ENCODE results near the gene TBX6.

The TBX6 gene

DNA sequence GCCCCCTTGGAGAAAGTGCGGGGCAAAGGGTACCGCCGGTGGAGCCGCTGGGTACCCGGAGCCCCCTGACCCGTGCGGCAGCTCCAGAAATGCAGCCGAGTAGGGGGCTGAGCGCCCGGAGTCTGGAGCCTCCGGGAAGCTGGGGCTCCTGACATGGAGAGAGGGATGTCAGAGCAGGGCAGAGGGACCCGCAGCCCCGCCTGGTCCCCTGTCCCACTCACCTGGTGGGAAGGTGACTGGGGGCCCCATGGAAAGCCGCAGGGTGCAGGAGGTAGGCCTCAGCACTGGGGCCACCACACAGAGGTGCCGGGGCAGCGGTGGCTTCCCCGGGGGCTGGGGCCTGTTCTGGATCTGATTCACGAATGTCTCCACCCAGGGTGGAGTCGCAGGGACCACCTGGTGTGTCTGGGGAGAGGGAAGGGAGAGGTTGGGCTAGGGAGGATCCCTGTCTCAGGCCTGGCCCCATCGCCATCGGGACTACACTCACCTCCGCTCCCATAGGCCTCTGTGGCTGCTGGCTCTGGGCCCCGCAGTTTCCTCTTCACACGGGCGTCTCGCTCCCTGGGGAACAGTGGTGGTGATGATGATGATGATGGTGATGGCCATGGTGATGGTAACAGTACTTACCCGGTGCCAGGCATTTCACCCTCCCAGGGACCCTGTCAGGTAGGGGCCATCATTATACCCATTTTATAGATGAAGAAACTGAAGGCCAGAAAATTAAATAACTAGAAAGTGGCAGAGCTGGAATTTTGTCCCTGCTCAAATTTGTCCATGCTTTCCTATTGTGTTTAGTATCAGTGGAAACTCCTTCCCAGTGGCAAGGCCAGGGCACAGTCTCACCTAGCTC, 5.2 kb downstream of the TBX6 start:
- no peak for FAIRE-seq

DNA sequence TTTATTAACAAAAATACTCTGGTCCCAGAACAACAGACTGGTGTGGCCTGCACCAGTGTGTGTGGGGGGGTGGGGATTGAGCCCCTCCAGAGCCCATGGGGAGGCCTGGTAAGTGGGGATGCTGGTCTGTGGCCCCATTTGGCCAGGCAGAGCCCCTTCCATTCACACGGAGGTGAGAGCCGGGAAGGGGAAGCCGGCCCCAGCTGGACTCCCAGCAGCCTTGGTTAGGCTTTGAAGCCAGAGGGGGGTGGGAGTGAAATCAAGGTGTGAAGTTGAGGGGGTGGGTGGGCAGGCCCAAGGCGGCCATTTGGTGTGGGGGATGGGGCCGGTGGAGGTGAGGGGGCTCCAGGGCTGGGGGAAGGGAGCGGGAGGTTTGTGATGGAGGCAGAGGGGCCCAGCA, 5.9 kb downstream of the TBX6 start:
- FAIRE-seq = no peak

DNA sequence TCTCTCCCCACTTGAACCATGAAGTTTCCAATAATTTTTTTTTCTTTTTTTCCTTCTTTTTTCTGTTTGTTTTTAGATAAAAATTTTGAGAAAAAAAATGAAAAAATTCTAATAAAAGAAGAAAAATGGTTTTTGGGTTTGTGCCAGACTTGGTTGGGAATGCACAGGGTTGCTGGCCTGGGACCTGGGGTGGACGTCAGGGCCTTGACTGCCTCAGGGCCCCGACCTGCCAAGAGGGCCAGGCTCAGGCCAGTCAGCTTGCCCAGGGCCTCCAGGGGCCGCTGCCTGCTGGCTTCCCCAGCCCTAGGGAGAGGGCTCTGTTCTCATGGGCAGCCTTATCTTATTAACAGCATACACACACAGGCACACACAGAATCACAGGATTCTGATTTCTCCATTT, 6.5 kb downstream of the TBX6 start:
- FAIRE-seq = no peak

DNA sequence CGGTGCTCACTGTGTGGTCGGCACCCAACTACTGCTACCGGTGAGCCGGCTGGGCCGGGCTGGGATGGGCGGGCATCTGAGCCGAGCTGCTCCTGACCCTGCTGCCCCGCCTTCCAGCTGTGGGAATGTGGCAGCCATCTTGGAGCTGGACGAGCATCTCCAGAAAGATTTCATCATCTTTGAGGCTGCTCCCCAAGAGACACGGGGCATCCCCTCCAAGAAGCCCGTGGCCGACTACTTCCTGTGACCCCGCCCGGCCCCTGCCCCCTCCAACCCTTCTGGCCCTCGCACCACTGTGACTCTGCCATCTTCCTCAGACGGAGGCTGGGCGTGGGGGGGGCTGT, 6.9 kb downstream of the TBX6 start:
- no peak for FAIRE-seq

DNA sequence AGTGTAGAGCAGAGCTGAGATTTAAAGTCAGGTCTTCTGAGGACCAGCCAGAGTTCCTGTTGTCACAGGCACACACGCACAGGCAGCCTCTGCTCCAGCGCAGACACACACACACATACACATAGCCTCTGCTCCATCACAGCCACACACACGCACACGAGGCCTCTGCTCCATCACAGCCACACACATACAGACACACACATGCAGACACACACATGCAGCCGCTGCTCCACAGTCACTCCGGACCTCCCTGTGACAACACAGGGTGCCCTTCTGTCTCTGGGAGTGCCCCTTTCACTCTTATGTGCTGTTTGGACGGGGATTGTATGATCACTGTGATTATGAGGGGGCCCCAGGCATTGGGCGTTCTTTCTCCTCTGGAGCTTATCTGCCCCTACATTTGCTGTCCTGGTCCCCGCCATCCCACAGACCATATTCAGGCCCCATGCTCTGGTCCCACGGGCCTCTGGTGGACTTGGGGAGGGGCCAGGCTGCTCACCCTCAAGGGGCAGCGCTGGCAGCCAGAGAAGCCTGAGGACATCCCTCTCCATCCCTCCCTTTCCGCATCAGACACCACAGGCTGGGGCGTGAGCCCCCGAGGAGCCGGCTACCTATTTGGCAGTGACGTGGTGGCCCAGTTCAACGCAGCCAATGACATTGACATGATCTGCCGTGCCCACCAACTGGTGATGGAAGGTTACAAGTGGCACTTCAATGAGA, 7.5 kb downstream of the TBX6 start:
- FAIRE-seq = no peak

DNA sequence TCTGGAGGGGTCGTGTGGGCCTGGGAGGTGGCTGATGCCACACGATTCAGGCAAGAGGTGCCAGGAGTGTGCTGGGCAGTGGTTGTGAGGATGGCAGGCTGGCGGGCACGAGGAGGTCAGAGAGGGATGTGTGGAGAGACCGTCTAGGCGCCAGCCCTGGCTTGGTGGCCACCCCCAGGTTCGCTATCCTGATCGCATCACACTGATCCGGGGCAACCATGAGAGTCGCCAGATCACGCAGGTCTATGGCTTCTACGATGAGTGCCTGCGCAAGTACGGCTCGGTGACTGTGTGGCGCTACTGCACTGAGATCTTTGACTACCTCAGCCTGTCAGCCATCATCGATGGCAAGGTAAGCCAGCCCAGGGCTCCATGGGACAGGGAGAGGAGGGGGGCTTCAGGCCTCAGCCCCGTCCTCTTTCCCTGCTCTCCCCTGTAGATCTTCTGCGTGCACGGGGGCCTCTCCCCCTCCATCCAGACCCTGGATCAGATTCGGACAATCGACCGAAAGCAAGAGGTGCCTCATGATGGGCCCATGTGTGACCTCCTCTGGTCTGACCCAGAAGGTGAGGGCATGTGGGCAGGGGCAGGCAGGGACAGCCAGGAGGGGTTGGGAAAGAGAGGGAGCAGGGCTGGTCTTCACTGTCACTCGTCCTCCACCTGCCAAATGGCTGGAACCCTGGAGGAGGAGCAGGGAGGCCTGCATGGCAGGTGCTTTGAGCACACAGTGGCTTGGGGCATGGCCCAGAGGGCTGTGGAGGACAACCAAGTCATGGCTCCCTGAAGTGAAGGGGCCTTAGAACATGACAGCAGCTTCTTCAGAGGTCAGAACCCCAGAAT, 8.3 kb downstream of the TBX6 start:
- FAIRE-seq = no peak

DNA sequence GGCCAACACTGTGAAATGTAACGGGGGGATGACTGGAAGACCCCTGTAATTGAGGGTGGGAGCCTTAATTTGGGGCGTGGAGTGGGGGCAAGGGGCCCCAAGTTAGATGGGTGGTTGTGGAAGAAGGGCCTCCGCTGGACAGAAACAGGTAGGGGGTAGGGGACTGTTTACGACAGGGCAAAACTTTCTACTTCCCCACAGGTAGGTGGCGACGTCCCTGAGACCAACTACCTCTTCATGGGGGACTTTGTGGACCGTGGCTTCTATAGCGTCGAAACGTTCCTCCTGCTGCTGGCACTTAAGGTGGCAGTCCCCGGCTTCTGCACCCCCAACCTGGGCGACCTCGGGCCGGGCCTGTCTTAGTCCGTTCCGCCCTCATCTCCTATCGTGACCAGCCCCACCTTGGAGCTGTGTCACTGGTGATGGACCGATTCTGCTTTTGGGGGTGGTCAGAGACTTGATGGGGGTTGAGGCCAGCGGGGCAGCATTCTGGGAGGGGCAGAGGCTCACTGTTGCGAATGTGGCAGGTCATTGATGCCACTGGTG, 9.1 kb downstream of the TBX6 start:
- no peak for FAIRE-seq

DNA sequence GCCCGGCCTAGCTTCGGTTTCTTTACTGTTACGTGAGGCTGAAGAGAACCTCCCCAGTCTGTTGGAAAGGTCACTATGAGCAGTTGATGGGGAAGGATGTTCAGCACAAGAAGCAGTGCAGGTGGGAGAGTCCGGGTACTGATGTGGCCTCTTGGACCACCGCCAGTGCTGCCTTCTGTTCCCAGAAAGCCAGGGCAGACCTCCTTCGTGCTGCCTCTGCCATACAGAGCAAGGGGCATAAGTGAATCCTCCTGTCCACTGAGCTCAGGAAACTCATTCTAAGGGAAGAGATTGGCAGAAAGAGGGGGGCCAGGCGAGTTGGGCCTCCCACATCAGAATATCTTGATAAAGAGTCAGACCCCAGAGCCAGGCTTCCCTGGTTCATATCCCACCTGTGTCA, 12.2 kb downstream of the TBX6 start:
- FAIRE-seq = no peak

DNA sequence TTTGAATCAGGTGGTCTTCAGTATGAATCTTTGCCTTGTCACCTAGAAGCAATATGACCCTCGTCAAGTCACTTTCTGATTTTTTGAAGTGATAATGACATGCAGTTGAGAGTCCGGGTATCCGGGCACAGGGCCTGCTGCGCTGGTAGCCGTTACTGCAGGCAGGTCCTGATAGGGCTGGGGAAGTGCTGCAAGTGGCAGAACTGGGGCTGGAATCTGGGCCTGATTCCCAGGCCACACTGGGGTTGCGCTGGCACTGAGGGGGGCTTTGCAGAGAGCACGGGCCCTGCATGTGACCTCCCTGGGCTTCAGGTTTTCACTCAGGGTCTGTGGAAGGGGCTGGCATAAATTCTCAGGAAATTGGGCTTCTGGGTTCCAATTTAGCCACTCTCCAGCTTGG, 13.0 kb downstream of the TBX6 start:
- no peak for FAIRE-seq

DNA sequence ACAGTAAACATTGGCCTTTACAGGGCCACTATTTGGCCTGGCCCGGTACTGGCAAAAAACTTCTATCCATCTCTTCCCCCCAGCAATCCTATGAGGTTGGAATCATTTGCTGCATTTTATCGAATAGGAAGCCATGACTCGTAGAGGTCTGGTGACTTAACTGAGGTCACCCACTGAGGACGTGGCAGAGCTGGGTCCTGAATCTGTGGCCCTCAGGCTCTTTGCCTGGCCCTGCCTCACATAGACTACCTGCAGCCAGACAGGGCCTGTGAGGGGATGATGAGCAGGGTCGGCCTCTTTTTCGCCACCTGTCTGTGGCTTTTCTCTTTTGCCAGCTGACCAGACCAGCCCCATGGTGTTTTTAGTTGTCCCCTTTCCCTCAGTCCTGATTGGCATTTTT, 14.1 kb downstream of the TBX6 start:
- FAIRE-seq = no peak

DNA sequence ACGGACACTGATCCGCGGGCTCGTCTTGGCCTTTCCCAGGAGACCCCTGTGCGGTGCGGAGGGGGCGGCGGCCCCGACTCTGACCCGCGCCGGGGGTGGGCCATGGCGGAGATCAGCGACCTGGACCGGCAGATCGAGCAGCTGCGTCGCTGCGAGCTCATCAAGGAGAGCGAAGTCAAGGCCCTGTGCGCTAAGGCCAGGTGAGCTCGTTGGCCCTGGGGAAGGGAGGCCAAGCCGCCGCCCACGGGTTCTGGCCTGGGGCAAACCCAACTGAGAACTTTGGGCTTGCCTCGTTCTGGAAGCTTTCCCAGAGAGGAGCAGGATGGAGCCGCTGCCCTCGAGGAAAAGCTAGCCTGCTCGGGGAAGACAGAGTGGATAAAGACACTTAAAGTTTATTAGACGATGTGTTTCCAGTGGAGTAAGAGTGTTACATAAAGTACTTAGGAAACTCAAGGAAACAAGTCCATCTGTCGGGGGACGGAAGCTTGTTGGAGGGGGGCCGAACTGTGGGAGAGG, 15.4 kb downstream of the TBX6 start:
- no peak for FAIRE-seq

DNA sequence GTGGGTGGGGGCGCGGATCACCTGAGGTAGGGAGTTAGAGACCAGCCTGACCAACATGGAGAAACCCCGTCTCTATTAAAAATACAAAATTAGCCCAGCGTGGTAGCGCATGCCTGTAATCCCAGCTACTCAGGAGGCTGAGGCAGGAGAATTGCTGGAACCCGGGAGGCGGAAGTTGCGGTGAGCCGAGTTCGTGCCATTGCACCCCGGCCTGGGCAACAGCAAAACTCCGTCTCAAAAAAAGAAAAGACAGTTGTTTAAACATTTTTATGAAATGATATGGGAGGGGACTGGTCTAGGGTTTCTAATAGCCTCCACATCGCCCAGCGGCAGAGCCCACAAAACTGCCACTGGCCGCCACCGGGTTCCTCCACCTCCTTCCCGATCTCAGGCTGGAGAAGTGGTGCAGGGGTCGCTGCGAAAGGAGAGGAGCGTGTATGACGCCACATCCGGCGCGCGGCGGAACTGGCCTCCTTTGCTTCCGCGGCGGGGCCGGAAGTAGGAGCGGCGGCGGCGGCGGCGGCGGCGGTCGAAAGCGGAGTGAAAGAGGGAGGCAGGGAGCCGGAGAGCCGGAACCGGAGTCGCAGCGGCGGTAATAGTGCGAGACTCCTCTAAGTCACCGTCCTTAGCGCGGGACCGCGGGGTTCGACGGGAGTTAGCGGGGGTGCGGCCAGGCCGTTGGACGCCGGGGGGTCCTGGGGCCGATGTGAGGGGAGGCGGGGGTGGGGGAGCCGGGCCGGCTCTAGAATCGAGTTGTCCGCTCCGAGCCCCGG, 16.0 kb downstream of the TBX6 start, which contains the start of gene PPP4C:
Gene PPP4C, plus strand, starts transcription at position 492 of the 773 bp plus-strand sequence. CDS start 384 bp downstream, outside the sequence.
- FAIRE-seq = no peak

DNA sequence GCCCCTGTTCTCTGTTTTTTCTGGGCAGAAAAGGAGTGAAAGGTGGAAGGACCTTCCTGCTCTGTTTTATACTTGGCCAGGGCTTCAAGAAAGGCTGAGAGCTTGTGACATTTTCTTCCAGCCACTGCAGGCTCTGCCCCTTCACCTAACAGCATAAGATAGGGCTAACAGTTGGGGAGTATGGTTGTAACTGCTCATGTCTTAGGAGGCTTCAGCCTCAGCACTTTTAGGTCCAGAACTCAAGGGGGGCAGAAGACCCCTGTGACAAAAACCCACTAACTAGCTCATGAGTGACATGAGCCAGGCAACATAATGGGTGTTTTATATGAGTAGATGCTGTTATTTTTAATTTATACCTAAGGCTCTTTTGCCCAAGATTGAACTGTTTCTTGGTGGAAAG, 21.2 kb downstream of the TBX6 start:
- FAIRE-seq = no peak

DNA sequence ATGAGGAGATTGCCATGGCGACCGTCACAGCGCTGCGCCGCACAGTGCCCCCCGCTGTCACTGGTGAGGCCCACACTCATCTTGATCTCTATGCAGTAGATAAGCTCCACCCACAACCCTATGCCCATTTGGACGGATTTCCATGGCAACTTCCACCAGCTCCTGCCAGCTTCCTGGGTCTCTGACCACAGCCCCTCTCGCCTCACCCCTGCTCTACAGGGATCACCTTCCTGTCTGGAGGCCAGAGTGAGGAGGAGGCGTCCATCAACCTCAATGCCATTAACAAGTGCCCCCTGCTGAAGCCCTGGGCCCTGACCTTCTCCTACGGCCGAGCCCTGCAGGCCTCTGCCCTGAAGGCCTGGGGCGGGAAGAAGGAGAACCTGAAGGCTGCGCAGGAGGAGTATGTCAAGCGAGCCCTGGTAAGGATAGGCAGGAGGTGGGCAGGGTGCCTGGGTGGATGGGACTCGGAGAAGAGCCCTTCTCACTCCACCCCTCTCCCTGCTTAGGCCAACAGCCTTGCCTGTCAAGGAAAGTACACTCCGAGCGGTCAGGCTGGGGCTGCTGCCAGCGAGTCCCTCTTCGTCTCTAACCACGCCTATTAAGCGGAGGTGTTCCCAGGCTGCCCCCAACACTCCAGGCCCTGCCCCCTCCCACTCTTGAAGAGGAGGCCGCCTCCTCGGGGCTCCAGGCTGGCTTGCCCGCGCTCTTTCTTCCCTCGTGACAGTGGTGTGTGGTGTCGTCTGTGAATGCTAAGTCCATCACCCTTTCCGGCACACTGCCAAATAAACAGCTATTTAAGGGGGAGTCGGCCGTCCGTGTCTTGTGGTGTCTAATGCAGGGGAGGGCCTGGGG, 21.9 kb downstream of the TBX6 start:
- no peak for FAIRE-seq

DNA sequence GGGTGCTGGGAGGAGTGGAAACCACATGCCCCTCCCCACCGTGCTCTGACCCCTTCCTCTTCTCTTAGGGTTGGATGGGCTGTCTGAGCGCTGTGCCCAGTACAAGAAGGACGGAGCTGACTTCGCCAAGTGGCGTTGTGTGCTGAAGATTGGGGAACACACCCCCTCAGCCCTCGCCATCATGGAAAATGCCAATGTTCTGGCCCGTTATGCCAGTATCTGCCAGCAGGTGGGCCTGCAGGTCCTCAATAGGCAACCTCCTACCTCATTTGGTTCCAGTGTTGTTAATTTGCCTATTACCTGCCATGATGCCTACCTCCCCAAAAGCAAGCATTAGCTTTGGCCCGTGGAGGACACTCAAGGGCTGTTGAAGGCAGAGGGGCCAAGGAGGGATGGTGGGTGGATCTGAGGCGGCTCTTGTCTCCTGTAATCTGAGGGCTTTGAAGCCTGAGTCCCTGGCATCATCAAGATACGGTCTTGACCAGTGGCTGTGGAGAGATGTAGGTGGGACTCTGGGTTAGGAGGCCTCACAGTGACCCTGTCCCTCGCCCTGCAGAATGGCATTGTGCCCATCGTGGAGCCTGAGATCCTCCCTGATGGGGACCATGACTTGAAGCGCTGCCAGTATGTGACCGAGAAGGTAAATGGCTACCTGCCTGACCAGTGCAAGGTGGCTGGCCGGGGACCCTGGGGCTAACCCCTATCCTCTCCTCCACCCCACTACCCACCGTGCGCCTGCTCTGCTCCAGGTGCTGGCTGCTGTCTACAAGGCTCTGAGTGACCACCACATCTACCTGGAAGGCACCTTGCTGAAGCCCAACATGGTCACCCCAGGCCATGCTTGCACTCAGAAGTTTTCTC, 22.7 kb downstream of the TBX6 start:
- FAIRE-seq = no peak

DNA sequence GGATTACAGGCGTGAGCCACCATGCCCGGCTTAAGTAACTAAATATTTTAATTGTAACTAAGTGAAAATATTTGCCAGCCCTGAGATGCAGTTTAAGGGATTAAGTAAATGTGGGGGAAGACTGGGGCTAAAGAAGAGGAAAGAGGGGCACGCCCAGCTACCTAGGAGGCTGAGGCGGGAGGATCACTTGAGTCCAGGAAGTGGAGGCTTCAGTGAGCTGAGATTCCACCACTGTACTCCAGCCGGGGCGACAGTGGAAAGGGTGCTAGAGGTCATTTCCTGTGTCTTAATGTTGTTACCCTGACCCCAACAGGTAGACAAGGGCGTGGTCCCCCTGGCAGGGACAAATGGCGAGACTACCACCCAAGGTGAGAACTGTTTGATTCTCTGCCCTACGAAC, 23.4 kb downstream of the TBX6 start:
- FAIRE-seq = no peak

DNA sequence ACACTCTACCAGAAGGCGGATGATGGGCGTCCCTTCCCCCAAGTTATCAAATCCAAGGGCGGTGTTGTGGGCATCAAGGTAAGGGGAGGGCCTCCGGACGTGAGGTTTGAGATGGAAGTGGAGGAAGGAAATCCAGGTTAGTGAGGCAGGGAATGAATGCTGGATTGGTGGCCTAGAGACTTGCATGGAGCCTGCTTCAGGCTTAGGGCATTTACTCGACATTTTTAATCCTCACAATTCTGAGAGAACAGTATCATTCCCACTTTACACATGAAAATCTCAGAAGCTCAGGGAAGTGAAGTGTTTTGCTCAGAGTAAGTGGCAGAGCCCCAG, 24.2 kb downstream of the TBX6 start:
- no peak for FAIRE-seq

DNA sequence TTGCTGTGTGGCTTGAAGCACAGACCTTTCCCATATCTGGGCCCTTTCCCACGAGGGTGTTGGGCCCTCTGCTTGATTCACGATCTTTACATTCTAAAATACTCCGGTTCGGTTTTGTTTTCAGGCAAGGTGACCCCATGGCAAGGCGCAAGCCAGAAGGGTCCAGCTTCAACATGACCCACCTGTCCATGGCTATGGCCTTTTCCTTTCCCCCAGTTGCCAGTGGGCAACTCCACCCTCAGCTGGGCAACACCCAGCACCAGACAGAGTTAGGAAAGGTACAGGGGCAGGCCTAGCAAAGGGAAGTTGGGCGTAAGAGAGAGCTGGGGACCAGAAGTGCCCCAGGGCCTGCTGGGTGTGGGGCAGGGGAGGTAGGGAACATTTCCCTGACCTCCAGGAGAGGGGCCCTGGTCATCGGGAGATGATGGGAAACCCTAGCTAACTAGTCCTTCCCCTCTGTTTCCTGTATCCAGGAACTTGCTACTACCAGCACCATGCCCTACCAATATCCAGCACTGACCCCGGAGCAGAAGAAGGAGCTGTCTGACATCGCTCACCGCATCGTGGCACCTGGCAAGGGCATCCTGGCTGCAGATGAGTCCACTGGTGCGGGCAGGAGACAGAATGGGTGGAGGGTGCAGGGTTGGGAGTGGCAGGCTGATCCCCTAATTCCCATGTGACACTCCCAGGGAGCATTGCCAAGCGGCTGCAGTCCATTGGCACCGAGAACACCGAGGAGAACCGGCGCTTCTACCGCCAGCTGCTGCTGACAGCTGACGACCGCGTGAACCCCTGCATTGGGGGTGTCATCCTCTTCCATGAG, 24.8 kb downstream of the TBX6 start:
- no peak for FAIRE-seq

Data from colon (tissue), 2 donors.